Right lobe of liver (tissue), 6 donors: ENCODE measurements around the gene ITGA3. TPM values are rescaled to one million over a fixed set of nuclear protein-coding genes. Genes with fewer than 3 reads are reported as not detected.

ENCODE experiments used
- ATAC-seq, 4 donors: fragments of 200-7000 bp; cut with Tn5 transposase; one replicate each; pipeline ENCODE4 v1.9.1; 2020; ENCODE audit warnings: mild to moderate bottlenecking in 4 of 4, moderate library complexity in 4 of 4
- DNase-seq, 3 donors: peaks; one replicate each; pipeline ENCODE4 v3.0.0-alpha.2; 2020
- H3K27ac ChIP-seq, 3 donors: fragments of 200-600 bp; one replicate each; pipeline ENCODE4 v1.8.0; 2022
- H3K27me3 ChIP-seq, 2 donors: fragments of 200-600 bp; one replicate each; pipeline ENCODE4 v1.8.0; 2022
- H3K36me3 ChIP-seq, 4 donors: fragments of 200-600 bp; sonication (generic) in 1 of 4; one replicate each; pipeline versions ENCODE4 v1.5.1 to v1.8.0; 2017 to 2022; ENCODE audit warnings: control low read depth in 1 of 4
- H3K4me1 ChIP-seq, 4 donors: fragments of 200-600 bp; sonication (generic) in 1 of 4; one replicate each; pipeline versions ENCODE4 v1.5.1 to v1.8.0; 2017 to 2022; ENCODE audit warnings: control low read depth in 1 of 4
- H3K4me3 ChIP-seq, 3 donors: fragments of 200-600 bp; one replicate each; pipeline ENCODE4 v1.8.0; 2022
- H3K9me3 ChIP-seq, 4 donors: fragments of 200-600 bp; sonication (generic) in 1 of 4; one replicate each; pipeline versions ENCODE4 v1.5.1 to v1.8.0; 2017 to 2022; ENCODE audit warnings: control low read depth in 1 of 4
- POLR2A ChIP-seq: fragments of 450-650 bp; IDR thresholded peaks from one replicate; pipeline ENCODE4 v1.6.1; 2017; ENCODE audit warnings: antibody characterized with exemption, mild to moderate bottlenecking
- WGBS: methylation state at CpG from one replicate; pipeline ENCODE4 v1.1.6; 2018; ENCODE audit warnings: low coverage, low lambda C conversion rate; ENCODE audit not compliant: insufficient coverage; ENCODE audit errors: missing lambda C conversion rate; 5-methylcytosine and 5-hydroxymethylcytosine counted together
- intact Hi-C, 2 donors: fragments of 100-400 bp; cut with DNase I; formaldehyde crosslinking; loops; one replicate each; pipeline versions ENCODE4 v1.11.2 to v1.14.1; 2022
- total RNA-seq, 6 experiments: library from RNA; depleted of rRNA in 2 of 6; stranded (reverse); fragments of >200 nt in 2 of 6; fragmentation: NEBNext Ultra II Directional in 3 of 6; extraction: Animal tissue kit (Norgen Biotek cat#: 25700) in 3 of 6; gene quantifications; one replicate each; pipeline versions ENCODE4 v1.1.0 to v1.2.4, GENCODE V29; 2016 to 2023
- TF ChIP-seq, protein P1 (sequence below), 4 donors: fragments of 200-600 bp in 3 of 4; fragments of 450-650 bp in 1 of 4; IDR thresholded peaks; one replicate each; pipeline versions ENCODE4 v1.5.1 to v1.8.0; 2016 to 2022; ENCODE audit warnings: antibody characterized with exemption in 4 of 4, mild to moderate bottlenecking in 2 of 4
- donor health status: DM: no; HTN: yes; CAD: no.
- donor health status: DM: no; HTN: no; CAD: no.
- donor health status: DM: no; HTN: no; CAD: no.
- donor health status: DM: no; HTN: yes; CAD: no.
- donor health status: DM: no; HTN: yes; CAD: no.

Gene ITGA3
- total RNA-seq, 6 experiments from 2014 or later = 1.4 to 3.7 (median 2.4) TPM

DNA sequence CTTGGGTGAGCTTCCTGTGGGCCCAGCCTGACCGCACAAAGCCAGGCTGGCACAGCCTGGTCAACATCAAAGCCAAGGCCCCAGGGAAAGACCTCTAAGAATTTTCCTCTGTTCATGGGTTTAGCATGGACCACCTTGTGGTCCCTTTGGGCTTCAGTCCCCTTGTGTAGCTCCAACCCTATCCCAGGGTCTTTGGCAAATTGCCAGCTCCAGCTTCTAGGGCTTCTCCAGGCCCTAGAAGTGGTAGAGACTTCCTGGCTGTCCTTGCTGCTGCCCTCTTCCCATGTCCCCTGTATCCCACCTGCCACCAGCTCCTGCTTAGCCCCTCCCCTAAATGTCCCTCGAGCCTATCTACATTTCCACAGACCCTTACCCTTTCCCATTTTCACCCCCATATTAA, 9.7 kb upstream of the ITGA3 start:
- TF ChIP-seq, protein P1, sequence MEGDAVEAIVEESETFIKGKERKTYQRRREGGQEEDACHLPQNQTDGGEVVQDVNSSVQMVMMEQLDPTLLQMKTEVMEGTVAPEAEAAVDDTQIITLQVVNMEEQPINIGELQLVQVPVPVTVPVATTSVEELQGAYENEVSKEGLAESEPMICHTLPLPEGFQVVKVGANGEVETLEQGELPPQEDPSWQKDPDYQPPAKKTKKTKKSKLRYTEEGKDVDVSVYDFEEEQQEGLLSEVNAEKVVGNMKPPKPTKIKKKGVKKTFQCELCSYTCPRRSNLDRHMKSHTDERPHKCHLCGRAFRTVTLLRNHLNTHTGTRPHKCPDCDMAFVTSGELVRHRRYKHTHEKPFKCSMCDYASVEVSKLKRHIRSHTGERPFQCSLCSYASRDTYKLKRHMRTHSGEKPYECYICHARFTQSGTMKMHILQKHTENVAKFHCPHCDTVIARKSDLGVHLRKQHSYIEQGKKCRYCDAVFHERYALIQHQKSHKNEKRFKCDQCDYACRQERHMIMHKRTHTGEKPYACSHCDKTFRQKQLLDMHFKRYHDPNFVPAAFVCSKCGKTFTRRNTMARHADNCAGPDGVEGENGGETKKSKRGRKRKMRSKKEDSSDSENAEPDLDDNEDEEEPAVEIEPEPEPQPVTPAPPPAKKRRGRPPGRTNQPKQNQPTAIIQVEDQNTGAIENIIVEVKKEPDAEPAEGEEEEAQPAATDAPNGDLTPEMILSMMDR (IDR thresholded peaks at IDR 0.05) = no peak
- TF ChIP-seq POLR2A = no peak
- no peak overlapping the region for H3K4me3 ChIP-seq
- DNase-seq = peak in 1 of 3 donors; percentile 11
- intact Hi-C loops = no loop called here
- no peaks in the 10 kb centered on the region for H3K36me3 ChIP-seq
- H3K27me3 ChIP-seq = no peaks in the 10 kb centered on the region
- no peak for ATAC-seq
- no peak overlapping the region for H3K27ac ChIP-seq
- no peaks in the 10 kb centered on the region for H3K9me3 ChIP-seq
- no peaks in the 10 kb centered on the region for H3K4me1 ChIP-seq
- 62% methylated on average over 2 of the region's 2 CpGs for WGBS

DNA sequence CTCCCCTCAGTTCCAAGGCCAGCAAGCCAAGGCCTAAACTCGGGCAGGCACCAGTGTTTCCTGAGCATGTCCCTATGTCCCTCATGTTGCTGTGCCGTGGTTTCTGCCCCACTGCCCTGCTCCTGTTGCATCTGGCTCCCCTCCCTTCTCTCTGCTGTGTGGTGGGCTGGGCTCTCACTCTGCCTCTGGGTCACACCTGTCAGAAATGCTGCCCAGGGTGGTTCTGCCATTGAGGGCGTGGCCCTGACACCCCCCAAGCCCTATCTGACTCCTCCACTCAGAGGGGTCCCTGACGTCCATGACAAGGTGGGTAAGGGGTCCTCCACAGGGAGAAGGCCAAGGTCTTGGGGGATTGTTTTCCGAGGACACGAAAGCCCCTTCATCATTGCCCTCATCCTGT, 9.2 kb upstream of the ITGA3 start:
- Histone ChIP-seq H3K27ac (no peak overlapping the region), H3K9me3 (no peaks in the 10 kb centered on the region)
- intact Hi-C loops = no loop called here

DNA sequence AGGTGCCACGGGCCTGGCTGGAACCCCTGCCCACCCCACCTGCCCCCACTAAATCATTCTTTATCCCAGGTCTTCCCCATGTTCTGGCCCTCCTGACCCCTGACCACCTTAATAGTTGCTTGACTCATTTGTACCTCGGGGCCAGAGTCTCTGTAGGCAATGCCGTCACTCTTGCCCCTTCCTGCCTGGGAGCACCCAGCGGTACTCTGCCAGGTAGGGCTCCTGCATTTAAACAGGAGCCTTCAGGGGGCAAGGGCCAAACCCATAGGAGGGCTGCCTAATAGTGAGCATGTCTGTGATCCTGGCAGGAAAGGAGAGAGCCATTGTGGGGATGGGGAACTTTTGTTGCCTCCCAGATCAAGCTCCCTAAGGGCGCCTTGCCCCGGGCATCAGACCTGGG, 8.8 kb upstream of the ITGA3 start:
- Histone ChIP-seq H3K36me3 (no peaks in the 10 kb centered on the region), H3K9me3 (no peaks in the 10 kb centered on the region), H3K4me3 (no peak overlapping the region), H3K4me1 (no peaks in the 10 kb centered on the region), H3K27me3 (no peaks in the 10 kb centered on the region), H3K27ac (no peak overlapping the region)
- TF ChIP-seq, protein P1 (IDR thresholded peaks at IDR 0.05) = no peak
- TF ChIP-seq POLR2A = no peak
- intact Hi-C loops = no loop called here
- DNase-seq (peak in 1 of 3 donors; percentile 26), ATAC-seq (no peak)
- 84% methylated on average over 3 of the region's 6 CpGs for WGBS

More for the DNA sequence above, 9.2 kb upstream of the ITGA3 start:
- peak in 1 of 3 donors; percentile 35 for DNase-seq
- no peak overlapping the region for H3K4me3 ChIP-seq
- ATAC-seq = no peak
- no peak for TF ChIP-seq POLR2A
- TF ChIP-seq, protein P1 (IDR thresholded peaks at IDR 0.05) = no peak
- 77% methylated on average over 2 of the region's 6 CpGs for WGBS
- H3K36me3 ChIP-seq = no peaks in the 10 kb centered on the region
- H3K27me3 ChIP-seq = no peaks in the 10 kb centered on the region
- no peaks in the 10 kb centered on the region for H3K4me1 ChIP-seq

DNA sequence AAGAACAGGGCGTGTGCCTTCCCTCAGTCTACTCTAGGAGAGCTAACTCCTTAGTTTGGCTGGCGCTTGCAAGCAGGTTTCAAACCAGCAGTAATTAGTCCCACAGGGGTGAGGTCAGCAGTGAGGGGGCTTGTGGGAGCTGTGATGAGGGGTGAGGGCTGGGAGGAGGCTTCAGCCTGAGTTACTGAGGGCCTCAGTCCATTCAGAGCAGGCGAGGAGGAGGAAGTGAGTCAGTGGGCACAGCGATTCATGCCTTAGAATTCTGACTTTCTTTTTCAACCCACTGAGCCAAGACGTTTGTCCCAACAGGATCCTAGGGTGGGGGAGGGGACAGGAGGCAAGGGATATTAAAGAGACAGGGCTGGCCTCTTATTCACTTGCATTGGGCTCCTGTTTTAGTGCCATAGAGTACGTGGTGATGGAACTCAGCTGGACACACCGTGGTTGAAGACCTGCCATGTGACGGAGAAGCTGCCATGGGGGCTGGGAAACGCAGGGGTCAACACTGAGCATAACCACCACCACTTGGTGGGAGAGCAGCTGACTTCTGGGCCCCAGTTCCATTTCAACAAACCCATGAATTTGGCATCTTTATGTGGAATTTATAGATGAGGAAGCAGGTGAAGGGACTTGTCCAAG, 8.3 kb upstream of the ITGA3 start:
- intact Hi-C loops = no loop called here
- peak in 1 of 3 donors; percentile 38 for DNase-seq
- H3K4me3 ChIP-seq = no peak overlapping the region
- no peaks in the 10 kb centered on the region for H3K36me3 ChIP-seq
- no peaks in the 10 kb centered on the region for H3K4me1 ChIP-seq
- ATAC-seq = no peak
- TF ChIP-seq, protein P1 (IDR thresholded peaks at IDR 0.05) = no peak
- no peak for TF ChIP-seq POLR2A
- H3K27me3 ChIP-seq = no peaks in the 10 kb centered on the region
- no peak overlapping the region for H3K27ac ChIP-seq
- H3K9me3 ChIP-seq = no peaks in the 10 kb centered on the region
- WGBS = 36% methylated on average over 4 of the region's 9 CpGs
